HG03520 (cell line): Measurements from ENCODE around the gene LRRFIP1.
"Not testable (repeated sequence)": the region's sequence is repeated elsewhere in the genome, so short reads cannot be mapped to it uniquely, and the experiment has no call there.

Experiments used
- ATAC-seq: cut with Tn5 transposase; IDR thresholded peaks from one replicate; pipeline ENCODE4 v1.9.1; 2021; ENCODE audit warnings: mild to moderate bottlenecking, moderate library complexity; ENCODE audit not compliant: unreplicated experiment

LRRFIP1 gene

DNA sequence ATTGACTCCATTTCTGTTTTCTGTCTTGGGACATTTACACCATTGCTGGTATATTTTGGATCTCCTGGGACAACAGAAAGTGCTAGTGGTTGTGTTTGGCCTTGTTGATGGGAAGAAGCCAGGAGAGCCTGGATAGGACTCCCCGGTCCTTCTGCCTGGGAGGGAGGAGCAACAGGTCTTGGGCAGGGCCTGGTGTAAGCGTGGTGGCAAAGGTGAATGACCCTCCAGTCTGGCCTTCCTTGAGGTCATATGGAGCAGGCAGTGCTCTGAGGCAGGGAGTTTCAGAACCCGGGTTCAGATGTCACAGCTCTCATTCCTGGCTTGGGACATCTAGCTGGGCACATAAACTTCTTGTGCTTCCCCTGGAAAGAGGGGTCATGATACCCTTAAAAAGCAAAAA, 115.2 kb downstream of the LRRFIP1 start:
- no peak for ATAC-seq

DNA sequence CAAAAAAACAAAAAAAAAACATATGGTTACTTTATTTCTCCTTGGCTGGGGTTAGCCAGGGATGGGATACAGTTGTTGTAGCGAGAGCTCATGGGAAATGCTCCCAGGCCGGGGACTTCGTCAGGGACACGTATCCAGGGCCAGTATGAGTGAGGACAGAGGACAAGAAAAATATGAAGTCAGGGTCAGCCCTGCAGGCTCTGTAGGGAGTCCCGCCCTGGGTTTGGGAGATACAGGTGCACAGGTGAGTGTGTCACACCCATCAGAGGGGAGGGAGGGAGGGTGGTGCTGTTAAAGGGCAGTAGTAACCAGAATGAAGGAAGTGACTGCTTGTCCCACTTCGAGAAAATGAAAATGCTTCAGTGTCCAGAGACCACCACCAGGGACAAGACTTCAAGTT, 115.6 kb downstream of the LRRFIP1 start:
- ATAC-seq, result no peak

GRCh38 chr2:237743561-237744269, 116.3 kb downstream of the LRRFIP1 start:
- no peak for ATAC-seq

GRCh38 chr2:237744270-237744612, 116.9 kb downstream of the LRRFIP1 start:
- ATAC-seq, result no peak

- no peak for ATAC-seq
Observed at GRCh38 chr2:237744613-237745249, 117.3 kb downstream of the LRRFIP1 start.

DNA sequence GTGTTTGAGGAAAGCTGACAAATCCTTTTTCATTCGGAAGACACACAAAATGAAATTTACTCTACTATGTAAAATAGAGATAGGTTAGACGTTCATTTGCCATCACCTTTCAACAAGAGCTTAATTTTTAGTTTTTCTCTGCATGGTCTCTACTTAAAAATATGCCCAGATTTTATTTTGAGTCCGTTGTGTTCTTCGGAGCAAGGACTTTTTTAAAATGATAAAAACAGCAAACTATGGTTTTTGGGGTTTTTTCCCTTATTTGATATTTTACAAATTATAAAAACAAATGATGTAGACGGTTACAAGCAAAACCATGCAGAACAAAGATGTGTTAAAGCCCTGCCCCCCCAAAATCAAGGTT, 117.8 kb downstream of the LRRFIP1 start:
- ATAC-seq, result no peak

- ATAC-seq, result no peak
Observed at GRCh38 chr2:237746302-237747080, 119.1 kb downstream of the LRRFIP1 start.

- no peak for ATAC-seq
Observed at GRCh38 chr2:237747189-237747588, 119.8 kb downstream of the LRRFIP1 start.

GRCh38 chr2:237749002-237749401, 121.6 kb downstream of the LRRFIP1 start:
- no peak for ATAC-seq

GRCh38 chr2:237749961-237750360, 122.6 kb downstream of the LRRFIP1 start:
- ATAC-seq, result no peak

GRCh38 chr2:237750441-237750840, 123.1 kb downstream of the LRRFIP1 start:
- ATAC-seq, result not testable (repeated sequence)

GRCh38 chr2:237752761-237753165, 125.4 kb downstream of the LRRFIP1 start:
- ATAC-seq, result peak; percentile 100

DNA sequence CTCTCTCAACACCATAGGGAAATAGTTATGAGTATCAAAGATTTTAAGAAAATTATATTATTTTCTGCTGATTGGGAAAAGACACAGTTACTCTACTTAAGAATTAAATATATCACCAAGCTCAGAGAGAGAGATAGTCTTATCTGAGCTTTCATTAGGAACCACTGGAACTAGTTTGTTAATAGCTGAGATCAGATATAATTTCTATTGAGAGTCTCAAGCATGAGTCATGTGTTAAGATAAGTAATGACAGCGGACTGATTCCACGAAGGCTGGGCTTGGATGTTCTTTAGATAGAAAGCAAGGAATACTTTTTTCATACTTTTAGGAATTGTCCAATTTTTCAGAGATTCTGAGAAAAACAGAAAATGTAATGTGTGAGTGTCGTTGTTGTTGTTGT, 126.8 kb downstream of the LRRFIP1 start:
- no peak for ATAC-seq

GRCh38 chr2:237754626-237755248, 127.3 kb downstream of the LRRFIP1 start:
- no peak for ATAC-seq

- no peak for ATAC-seq
Observed at GRCh38 chr2:237757616-237758015, 130.2 kb downstream of the LRRFIP1 start.

DNA sequence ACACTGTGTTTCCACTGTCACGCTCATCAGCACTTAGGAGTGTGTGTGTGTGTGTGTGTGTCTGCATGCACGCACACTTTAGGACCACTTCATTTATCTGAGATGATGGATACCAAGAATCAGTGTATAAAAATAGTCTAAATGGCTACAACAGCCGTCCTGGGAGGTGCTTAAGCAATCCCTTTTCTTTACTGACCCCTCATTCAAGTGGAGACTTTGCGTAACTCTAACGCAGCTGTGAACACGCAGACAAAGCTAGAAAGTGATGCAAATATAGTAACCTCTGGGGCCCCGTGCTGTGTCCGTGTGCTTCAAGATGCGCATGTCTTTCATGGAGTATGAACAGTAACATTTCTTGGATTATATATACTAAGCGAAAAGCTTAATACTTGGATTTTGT, 130.8 kb downstream of the LRRFIP1 start:
- ATAC-seq, result no peak

- ATAC-seq, result no peak
Observed at GRCh38 chr2:237759176-237759575, 131.8 kb downstream of the LRRFIP1 start.

DNA sequence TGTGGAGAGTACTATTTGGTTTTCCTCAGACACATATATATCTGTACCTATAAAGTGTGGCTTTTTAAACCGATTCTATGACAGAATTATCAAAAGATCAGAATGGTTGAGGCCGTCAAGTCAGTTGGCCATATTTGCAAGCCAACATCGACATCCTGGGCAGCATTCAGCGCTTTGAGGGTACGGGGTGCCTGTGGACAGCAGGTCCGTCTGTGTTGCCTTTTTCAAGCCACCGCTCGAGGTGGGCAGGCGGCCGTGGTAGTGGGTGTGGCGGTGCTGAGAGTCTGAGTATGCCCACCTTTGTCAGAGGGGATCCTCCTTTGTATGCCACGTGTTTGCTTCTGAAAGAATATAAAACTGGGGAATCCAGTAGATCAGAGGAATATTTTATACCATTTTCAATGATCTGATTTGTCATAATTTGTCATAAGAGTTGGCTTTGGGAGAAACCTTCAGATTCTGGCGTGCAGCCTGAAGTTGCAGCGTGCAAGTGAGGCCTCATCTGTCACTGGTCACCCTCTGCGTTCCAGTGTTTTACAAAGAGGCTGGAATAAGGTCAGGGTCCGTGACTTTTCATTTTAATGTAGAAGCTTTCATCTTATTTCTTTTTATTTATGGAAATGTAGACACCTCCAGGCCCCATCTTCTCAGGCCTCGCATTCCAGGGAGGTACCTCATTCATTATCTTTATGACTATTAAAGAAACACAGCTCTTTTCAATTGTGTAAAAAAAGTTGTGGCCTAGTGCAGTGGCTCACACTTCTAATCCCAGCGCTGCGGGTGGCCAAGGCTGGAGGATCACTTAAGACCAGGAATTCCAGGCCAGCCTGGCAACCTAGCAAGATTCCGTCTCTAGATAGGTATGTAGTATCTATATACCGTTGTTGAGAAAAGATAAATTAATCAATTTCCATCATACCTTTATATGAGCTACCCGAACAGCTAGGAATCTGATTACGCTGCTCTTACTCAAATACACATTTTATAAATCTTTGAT, 133.4 kb downstream of the LRRFIP1 start:
- no peak for ATAC-seq

GRCh38 chr2:237762291-237763182, 135.2 kb downstream of the LRRFIP1 start:
- not testable (repeated sequence) for ATAC-seq
